WERI-Rb-1 (cell line): ENCODE measurements around the gene IGSF9B.

ENCODE experiments used
- DNase-seq: peaks from one replicate; pipeline ENCODE4 v3.0.0-alpha.2; 2020
- H3K27ac ChIP-seq: fragments of 250-450 bp; sonication (Bioruptor Pico); 2 replicates; pipeline ENCODE4 v1.5.1; 2020; ENCODE audit warnings: mild to moderate bottlenecking, moderate library complexity
- H3K27me3 ChIP-seq: fragments of 250-450 bp; sonication (Bioruptor Pico); 2 replicates; pipeline ENCODE4 v1.5.1; 2021; ENCODE audit warnings: mild to moderate bottlenecking, low read depth, moderate library complexity; ENCODE audit not compliant: insufficient read depth, severe bottlenecking
- H3K36me3 ChIP-seq: fragments of 250-450 bp; sonication (Bioruptor Pico); 2 replicates; pipeline ENCODE4 v1.5.1; 2020; ENCODE audit warnings: mild to moderate bottlenecking, moderate library complexity
- H3K4me3 ChIP-seq: 2 replicates; pipeline ENCODE4 v1.5.1; 2011; ENCODE audit warnings: low read depth, mild to moderate bottlenecking, control low read depth, low read length
- H3K9me3 ChIP-seq: fragments of 250-450 bp; sonication (Bioruptor Pico); 2 replicates; pipeline ENCODE4 v1.5.1; 2021; ENCODE audit warnings: mild to moderate bottlenecking, moderate library complexity; ENCODE audit not compliant: severe bottlenecking
- CTCF ChIP-seq: IDR thresholded peaks from 2 replicates; pipeline ENCODE4 v1.5.1; 2011; ENCODE audit warnings: low read depth, mild to moderate bottlenecking, control low read depth, inconsistent platforms, low read length

Gene IGSF9B

GRCh38 chr11:133903875-133904817 lies 52.6 kb downstream of the IGSF9B start:
- Histone ChIP-seq H3K27ac (no peak overlapping the region), H3K4me3 (no peak overlapping the region), H3K9me3 (no peaks in the 10 kb centered on the region), H3K36me3 (peaks cover 56% of the 10 kb centered on the region), H3K27me3 (no peaks in the 10 kb centered on the region)
- peak; percentile 1 for DNase-seq
- TF ChIP-seq CTCF = no peak

- no peaks in the 10 kb centered on the region for H3K27me3 ChIP-seq
- no peak overlapping the region for H3K4me3 ChIP-seq
- H3K36me3 ChIP-seq = peaks cover 48% of the 10 kb centered on the region
- no peaks in the 10 kb centered on the region for H3K9me3 ChIP-seq
- DNase-seq = no peak
- no peak for TF ChIP-seq CTCF
- H3K27ac ChIP-seq = no peak overlapping the region
Observed at GRCh38 chr11:133903056-133903455, 53.7 kb downstream of the IGSF9B start.

GRCh38 chr11:133902506-133902905 lies 54.3 kb downstream of the IGSF9B start:
- Histone ChIP-seq H3K27me3 (no peaks in the 10 kb centered on the region), H3K4me3 (no peak overlapping the region), H3K27ac (no peak overlapping the region), H3K9me3 (no peaks in the 10 kb centered on the region), H3K36me3 (peaks cover 45% of the 10 kb centered on the region)
- DNase-seq = no peak
- no peak for TF ChIP-seq CTCF

- TF ChIP-seq CTCF = no peak
- Histone ChIP-seq H3K27me3 (no peaks in the 10 kb centered on the region), H3K4me3 (no peak overlapping the region), H3K36me3 (peaks cover 41% of the 10 kb centered on the region), H3K9me3 (no peaks in the 10 kb centered on the region), H3K27ac (no peak overlapping the region)
- peak; percentile 0 for DNase-seq
Observed at GRCh38 chr11:133901999-133902398, 54.8 kb downstream of the IGSF9B start.

- DNase-seq = no peak
- peaks cover 34% of the 10 kb centered on the region for H3K36me3 ChIP-seq
- no peaks in the 10 kb centered on the region for H3K27me3 ChIP-seq
- TF ChIP-seq CTCF = no peak
- H3K4me3 ChIP-seq = no peak overlapping the region
- H3K27ac ChIP-seq = no peak overlapping the region
- no peaks in the 10 kb centered on the region for H3K9me3 ChIP-seq
Observed at GRCh38 chr11:133901316-133901715, 55.5 kb downstream of the IGSF9B start.
